HG03097 (cell line): Measurements from ENCODE around the gene CTR9.

ENCODE experiments used
- ATAC-seq: cut with Tn5 transposase; IDR thresholded peaks from one replicate; pipeline ENCODE4 v1.9.1; 2021; ENCODE audit not compliant: unreplicated experiment, low FRiP score

CTR9 gene

DNA sequence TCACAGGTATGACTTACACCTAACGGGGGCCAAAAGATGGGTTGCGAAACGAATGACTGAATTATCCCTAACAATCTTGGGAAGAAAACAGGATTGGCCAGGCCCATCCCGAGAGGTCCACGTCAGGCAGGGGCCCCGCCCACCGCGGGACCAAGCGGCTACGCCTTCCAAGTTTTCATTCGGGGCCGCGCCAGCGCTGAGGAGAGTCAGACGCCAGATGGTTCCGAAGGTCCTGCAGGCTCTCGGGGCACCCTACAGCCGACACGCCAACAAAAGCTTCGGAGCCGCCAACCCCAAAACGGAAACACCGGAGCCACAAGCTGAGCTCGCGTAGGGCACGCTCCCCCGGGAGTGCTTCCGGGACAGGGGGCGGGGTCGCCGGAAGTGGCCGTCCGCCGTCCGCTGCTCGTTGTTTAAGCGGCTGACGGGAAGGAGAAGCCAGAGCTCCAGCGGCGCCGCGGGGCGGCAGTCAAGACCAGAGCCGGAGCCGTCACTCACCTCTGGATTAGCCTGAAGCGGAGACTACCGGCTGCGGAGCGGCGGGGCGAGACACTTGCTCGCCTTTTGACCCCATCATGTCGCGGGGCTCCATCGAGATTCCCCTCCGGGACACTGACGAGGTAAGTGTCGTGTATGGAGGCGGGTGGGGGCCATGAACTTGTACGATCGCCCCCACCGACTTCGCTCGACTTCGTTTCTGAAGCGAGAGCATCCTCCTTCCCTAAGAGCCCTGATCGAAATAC, at the start of gene CTR9:
Gene CTR9 (plus strand): TSS at position 409 of the 743 bp plus-strand sequence. CDS start 167 bp downstream, at position 576.
- ATAC-seq = peak; percentile 78

DNA sequence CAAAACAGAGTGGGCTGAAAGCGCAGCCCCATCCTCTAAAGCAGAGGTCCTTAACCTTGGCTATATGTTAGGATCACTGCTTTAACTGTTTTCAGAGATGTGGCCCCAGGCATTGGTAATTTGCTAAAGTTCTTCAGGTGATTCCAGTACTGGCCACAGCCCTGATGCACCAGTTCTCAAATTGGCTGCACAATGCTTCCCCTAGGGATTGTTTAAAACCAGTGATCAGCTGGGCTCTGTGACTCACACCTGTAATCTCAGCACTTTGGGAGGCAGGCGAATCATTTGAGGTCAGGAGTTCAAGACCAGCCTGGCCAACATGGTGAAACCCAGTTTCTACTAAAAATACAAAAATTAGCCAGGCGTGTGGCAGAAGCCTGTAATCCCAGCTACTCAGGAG, 49.1 kb upstream of the CTR9 start:
- no peak for ATAC-seq

DNA sequence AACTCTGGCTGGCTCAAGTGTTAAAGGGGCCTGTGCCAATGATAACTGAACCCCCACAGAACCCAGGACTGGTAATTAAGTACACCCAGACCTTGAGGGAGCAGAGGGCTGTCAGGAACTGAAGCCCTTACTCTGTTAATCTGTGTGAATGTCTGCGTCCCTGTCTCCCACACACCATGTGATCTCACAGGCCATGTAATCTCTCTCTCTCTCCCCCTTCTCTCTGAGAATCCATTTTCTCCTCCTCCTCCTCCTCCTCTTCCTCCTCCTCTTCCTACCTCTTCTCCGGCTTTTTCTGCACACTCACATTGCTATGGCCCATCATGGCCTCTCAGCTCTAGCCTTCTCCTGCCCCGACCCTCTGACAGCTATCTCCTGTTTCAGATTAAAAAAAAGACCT, 42.9 kb upstream of the CTR9 start:
- ATAC-seq = no peak

DNA sequence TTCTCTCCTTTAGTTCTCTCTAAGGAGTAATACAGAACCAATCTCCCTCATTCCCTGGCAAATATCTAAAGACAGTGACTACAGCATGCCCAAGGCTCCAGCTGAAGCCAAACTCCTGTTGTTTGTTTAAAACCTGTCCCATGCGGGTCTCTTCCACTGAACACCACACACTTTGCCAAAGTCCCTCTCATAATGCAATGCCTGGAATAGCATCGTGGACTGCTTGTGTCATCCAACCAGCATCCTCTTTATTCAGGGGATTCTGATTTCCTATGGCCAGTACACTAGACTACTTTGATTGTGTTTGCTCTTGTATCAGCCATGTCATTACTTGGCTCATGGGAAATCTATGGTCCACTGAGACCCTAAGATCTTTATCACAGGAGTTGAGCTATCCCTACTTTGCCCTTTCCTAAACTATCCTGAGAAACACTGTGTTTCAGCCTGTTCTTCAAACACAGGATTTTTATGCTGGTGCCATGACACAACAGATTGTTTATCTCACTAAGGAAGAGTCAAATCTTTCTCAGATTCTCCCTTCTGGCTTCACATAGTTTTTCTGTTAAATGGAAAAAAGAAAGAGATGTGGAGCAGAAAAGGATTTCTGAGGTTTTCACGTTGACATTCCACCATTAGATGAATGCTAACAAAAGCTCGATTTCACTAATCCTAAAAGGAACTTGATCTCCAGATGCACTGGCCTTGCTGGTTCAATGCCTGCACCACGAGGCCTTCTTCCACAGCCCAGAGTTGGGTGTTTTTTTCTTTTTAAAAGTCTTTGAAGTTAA, 41.6 kb upstream of the CTR9 start:
- ATAC-seq = no peak

DNA sequence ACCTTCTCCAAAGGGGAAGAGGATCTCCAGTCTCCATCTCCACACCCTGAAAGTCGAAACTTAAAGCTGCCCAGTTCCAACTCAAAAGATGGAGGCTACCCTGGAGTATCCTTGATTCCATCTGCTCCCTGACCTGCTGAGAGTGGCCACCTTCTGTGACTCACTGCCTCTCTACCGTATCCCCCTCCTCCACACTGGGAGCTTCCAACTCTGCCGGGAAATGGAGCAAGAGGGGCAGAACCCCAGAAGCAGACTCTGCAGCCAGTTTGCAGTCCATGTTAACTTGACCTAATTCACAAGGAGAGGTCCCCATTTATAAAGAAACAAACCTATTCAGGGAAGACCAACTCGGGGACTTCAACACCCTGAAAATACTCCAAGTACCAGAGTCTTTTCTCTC, 35.5 kb upstream of the CTR9 start:
- ATAC-seq = no peak

DNA sequence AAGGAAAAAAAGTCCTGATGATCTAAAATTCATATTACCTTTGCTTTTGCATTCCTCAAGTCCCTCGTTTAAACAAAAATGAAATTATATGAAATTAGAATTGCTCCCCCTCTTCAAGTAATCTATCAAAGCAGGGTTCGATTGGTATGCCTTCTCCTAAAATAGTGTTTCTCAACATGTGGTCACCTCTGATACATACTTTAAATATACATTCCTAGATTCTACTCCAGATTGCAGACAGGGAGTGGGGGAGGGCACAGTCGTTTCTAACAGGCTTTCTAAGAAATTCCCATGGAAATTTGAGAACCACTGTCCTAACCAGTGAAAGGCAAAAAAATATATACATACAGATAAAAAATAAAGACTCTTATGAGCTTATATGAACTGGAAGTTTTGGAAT, 34.9 kb upstream of the CTR9 start:
- ATAC-seq = no peak

DNA sequence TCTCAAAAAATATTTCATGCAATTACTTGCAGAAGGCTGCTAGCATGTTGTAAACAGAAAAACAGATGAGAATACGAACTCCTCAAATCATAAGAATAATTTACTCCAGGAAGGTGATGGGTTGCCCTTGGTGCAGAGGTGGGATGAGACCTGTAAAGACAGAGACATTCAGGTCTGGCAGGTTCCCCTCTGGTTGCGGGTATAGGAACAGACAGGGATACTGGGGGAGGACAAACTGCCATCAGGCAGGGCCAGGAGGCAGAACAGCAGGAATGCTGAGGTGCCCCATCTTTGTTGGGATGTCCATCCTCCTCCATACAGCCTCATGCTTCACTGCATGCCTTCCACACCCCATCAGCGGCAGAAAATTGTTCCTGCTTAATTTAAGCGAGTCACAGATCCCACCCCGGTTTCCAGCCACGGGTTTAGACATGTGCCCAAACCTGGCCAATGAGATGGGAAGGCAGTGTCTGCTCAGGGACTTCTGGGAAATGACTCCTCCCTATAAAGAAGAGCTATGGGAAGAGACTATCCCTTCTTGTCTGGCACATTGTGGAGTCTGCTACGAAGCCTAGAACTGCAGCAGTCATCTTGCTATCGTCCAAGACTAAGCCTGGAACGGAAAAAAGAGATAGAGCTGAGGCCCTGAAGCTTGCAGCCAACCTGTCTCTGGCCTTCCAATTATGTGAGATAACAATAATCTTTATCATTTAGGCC, 34.3 kb upstream of the CTR9 start:
- ATAC-seq = no peak

DNA sequence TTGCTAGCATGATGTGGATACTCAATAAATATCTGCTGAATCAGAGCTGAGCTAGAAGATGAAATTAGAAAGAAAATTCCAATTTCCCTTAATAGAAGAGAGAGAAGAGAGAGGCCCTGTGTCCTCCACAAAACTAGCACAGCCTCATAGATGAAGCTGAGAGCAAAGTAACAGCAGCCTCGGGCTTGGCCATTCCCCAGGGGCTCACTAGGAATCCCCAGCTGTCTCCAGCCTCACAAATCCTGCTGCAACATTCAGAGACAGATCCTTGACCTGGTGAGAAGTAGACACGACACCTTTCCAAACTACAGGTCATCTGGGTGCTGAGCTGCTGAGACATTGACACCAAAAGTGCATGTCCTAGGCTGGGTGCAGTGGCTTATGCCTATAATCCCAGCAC, 31.4 kb upstream of the CTR9 start:
- no peak for ATAC-seq

DNA sequence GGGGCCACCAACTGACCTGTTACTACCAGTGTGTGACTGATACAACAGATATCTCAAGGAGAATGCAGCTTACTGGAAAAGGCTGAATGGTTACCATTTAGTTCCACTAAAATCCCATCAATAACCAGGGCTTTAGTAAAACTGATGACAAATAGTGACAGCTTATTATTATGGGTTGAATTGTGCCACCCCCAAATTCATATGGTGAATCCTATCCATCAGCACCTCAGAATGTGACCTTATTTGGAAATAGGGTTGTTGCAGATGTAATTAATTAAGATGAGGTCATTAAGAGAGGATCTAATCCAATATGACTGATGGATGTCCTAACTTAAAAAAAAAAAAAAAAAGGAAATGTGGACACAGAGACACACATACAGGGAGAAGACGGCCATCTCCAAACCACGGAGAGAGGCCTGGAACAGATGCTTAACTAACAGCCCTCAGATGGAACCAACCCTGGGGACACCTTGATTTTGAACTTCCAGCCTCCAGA, 30.1 kb upstream of the CTR9 start:
- ATAC-seq = no peak

DNA sequence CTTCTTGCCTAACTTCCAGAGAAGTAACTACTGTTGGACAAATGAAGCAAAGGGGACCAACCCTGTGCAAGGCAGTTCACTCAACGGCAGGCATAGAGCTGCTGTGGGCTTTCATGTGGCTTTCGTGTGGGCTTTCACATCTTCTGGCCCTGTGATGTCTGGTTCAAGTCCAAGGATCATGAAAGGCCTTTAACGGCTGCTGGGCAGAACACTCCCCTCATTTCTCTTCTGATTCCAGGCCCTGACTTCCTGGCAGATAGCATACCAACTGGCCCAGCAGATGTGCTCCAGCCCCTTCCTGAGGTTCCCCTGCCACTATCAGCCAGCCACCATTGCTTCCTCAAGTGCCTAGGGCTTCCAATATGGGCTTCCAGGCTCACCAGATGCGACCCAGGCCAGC, 28.7 kb upstream of the CTR9 start:
- ATAC-seq = no peak

DNA sequence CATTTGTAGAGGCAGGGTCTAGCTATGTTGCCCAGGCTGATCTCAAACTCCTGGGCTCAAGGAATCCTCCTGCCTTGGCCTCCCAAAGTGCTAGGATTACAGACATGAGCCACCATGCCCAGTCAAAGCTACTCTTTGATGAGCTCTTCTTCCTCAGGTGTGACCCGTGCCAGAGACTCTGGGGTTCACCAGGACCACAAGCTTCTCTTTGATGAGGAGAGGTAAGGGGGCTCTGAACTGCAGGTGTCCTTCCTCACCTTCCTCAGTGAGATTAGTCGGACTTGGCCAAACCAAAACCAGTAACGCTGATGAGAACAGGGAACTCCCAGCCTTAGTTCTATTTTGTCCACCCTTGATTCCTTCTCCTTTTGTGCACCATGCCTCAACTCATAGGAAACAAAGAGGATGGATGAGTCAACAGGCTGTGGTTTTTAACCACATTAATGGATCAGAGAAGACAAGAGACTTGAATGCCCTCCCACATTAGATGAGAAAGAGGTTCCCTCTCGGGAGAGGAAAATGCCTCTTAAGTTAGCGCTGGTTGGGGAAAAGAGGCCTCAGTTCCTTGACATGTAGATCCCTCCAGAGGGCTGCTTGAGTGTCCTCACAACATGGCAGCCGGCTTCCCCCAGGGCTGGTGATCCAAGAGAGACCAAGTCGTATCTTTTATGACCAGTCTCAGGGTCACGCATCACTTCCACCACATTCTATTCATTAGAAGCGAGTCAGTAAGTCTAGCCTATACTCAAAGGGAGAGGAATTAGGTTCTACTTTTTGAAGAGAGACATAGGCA, 25.7 kb upstream of the CTR9 start:
- no peak for ATAC-seq

DNA sequence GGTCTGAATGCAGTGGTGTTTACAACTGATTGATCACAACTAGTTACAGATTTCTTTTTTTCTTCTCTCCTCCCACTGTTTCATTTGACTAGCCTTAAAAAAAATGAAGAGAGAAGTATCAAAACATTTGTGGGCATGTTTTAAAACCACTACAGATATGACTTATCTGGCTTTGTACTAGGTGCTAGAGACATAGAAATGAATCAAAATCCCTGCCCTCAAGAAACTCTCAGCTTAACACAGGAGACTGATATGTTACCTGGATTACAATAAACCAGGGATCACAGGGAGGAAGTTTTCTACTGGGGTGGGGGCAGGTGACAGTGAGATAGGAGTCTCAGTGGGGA, 25.2 kb upstream of the CTR9 start:
- no peak for ATAC-seq

DNA sequence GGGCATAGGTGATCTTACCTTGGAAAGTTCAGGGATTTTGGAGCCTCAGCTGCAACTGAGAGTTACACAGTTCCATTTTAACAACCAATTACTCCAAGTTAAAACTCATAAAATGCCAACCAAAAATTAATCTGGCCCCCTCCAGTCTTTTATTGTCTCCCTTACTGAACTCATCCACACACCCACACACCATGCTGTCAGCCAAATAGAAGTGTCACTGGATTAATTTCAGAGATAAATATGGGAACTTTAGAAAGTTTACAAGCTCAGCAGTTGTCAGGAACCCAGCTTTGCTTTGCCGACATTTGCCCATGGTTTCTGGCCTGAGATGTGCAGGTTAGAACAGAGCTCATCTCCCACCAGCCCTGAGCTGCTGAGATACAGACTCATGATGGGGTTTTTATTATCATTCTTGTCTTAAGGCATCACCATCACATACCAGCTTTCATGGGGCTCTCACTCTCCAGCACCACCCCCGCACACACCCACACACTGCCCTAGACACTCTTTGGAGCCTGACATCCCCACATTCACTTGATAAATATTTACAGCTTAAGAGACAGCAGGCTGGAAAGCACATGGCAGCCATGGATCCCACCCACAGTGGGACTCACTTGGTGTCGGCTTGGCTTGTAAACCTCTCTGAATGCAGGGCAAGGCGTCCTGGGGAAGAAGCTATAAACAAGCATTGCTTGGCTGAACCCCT, 23.7 kb upstream of the CTR9 start:
- no peak for ATAC-seq

DNA sequence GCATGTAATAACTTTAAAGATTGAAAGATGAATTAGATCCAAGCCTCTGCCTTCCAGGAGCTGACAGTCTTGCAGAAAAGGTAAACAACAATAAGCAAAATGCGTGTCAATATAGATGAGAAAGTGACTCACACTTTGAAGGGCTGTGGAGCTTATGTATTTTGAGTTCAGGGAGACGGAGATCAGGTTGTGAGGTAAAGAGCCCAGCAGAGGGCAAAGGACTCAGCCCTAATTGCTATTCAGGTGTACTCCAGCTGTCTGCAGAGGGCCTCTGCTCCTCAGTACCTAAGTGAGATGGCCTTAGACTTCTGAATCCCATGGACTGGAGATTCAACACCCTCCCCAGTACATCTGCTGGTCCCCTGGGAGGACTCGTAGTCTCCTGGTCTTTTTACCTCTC, 22.9 kb upstream of the CTR9 start:
- ATAC-seq = no peak

DNA sequence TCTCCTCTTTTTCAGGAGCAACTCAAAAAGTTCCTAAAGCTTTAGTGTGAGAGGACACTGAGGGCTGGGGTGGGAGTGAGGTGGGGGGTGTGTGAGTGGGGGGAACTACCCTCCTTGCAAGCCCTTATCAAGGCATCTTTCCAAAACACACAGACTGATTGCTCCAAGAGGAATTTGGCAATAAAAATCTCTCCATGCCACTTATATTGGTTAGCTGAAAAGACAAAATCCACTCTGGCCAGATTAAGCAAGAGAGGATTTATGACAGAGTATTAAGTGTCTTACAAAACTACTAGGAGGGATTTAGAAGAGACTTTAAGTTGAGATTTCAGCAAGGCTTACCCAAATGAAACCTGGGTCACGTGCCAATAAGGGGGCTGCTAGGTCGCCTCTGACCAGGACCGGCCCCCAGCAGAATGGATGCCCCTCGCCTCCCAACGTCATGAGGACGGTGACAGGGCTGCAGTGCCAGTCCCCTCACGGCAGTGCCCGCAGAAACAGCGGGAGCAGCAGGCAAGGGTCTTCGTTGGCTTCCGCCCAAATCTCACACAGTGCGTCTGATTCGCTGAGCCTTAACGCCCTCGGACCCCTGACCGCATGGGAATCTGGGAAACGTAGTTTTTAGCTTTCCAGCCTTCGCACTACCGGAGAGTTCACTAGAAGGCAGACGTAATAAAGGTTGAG, 22.1 kb upstream of the CTR9 start:
- ATAC-seq = no peak

DNA sequence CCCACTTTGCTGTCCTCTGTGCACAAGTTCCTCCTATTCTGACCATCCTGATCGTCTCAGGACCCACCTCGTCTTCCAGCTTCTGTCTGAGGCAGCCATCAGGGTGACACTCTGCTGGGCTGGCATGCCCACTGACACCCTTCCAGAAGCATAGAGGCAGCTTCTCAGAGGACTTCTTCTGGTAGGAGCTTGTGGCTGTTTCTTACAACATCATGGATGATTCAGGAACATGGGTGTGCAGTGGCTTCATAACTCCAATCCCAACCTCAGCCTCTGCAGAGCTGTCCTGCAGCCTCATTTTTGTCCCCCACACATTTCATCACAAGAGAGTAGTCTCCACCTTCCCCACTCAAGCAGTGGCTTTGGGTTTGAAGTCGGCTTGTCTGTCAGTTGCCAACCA, 20.9 kb upstream of the CTR9 start:
- no peak for ATAC-seq

DNA sequence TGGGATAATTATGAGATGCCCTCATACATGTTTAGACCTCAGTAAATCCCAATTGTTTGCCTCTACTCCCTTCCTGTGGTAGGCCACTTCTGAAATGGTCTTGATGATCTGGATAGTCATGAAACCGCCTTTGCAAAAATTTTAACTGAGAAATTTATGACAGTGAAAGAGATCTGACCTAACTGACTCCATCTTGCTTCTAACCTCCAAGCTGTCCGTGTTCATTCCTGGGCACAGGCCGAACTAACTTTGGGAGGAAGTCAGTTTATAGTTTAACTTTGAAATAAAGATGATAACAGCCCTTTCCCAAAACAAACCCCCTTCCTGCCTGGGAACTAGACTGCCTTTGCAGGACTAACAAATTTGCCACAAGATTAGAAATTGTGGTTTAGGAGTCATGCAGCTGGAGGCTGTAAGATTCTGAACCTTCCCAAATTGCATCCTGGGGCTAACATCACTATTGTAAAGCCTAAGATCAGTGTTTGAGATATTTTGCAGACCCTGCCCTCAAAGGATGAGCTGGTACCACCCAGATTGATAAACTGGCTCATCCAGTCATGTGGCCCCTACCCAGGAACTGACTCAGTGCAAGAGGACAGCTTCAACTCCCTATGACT, 19.9 kb upstream of the CTR9 start:
- no peak for ATAC-seq

DNA sequence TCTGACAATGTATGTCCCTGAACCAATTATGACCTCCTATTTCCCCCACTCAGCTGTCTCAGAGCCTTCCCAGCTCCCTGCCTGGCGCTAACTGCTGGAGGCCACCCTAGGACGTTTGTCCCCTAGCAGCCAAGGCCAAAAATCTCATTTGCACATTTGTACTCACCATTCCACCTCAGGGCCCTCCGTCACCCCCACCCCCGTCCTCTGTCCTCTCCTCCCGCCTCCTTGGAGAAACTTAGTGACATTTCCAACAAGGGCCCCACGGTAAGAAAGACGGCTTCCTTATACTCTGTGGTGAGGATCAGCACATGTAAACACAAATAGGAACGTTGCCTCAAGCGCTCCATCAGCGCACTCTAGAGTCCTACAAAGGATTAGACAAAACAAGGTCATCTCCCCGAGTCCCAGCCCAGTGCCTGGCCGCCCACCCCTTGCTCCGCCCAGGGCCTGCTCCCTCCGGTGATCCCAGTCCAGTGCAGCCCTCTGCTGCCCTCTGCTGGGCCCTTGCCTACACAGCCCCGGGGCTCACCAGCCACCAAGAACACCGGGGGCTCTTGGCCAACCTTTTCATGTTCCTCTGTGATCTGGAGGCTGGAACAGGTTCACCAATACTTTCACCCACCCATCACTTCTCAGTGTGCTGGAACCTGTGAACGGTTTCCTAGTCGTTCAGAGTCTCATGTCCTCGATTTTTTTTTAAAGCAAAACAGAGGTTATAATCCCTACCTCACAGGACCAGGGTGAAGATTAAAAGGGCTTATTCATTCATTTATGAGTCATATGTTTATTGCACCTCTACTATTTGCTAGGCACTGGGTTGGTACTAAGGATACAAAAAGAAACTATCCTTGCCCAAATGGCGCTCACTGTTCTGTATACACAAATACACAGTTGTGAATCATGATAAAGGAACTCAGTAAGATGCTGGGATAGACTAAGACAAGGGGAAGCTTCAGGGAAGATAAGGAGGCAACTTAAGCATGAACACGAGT, 15.3 kb upstream of the CTR9 start:
- ATAC-seq = peak; percentile 97
